Vagina (tissue), 2 donors: ENCODE measurements around the gene TSNAX.

Experiments used
- POLR2A ChIP-seq, 2 donors: fragments of 450-650 bp; IDR thresholded peaks; one replicate each; pipeline ENCODE4 v1.6.1; 2017; ENCODE audit warnings: antibody characterized with exemption in 2 of 2, mild to moderate bottlenecking in 2 of 2, moderate library complexity in 2 of 2
- TF ChIP-seq, protein P1 (sequence below), 3 experiments: fragments of 450-650 bp in 2 of 3; fragments of 200-600 bp in 1 of 3; sonication (generic) in 1 of 3; IDR thresholded peaks; one replicate each; pipeline ENCODE4 v1.5.1; 2017 to 2019; ENCODE audit warnings: antibody characterized with exemption in 3 of 3, mild to moderate bottlenecking in 2 of 3, moderate library complexity in 2 of 3

DNA sequence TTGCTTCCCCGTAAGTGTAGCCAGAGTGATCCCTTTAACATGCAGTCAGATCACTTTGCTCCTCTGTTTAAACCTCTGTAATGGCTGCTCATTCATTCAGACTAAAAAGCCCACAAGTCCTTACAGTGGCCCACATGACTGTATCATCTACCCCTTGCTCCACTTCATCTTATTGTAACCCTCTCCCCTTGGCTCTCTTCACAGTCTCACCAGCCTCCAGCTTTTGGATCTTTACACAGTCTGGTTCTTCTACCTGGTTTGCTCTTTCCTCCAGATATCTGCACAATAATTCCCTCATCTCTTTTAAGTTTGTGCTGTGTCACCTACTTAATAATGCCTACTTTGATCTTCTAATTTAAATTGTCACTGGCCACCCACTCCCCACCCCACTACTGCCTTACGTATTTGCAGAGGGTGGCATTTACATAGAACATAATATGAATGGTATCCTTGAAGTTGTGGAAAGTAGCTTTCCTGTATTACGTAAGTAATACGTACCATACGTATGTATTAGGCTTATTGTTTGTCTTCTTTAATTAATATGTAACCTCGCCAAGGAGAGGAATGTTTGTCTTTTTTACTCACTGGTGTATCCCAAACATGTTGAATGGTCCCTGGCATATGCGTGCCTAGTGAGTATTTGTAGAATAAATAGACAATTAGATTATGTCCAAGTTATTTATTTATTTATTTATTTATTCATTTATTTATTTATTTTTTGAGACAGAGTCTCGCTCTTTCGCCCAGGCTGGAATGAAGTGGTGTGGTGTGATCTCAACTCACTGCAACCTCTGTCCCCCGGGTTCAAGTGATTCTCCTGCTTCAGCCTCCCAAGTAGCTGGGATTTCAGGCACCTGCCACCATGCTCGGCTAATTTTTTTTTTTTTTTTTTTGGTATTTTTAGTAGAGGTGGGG, 48.6 kb downstream of the TSNAX start:
- TF ChIP-seq, protein P1, sequence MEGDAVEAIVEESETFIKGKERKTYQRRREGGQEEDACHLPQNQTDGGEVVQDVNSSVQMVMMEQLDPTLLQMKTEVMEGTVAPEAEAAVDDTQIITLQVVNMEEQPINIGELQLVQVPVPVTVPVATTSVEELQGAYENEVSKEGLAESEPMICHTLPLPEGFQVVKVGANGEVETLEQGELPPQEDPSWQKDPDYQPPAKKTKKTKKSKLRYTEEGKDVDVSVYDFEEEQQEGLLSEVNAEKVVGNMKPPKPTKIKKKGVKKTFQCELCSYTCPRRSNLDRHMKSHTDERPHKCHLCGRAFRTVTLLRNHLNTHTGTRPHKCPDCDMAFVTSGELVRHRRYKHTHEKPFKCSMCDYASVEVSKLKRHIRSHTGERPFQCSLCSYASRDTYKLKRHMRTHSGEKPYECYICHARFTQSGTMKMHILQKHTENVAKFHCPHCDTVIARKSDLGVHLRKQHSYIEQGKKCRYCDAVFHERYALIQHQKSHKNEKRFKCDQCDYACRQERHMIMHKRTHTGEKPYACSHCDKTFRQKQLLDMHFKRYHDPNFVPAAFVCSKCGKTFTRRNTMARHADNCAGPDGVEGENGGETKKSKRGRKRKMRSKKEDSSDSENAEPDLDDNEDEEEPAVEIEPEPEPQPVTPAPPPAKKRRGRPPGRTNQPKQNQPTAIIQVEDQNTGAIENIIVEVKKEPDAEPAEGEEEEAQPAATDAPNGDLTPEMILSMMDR (IDR thresholded peaks at IDR 0.05) = no peak
- no peak for TF ChIP-seq POLR2A (IDR thresholded peaks at IDR 0.05)
